ENCODE data around the gene KRT78.
"Not testable (repeated sequence)": the region's sequence is repeated elsewhere in the genome, so short reads cannot be mapped to it uniquely, and the experiment has no call there.

KRT78 gene

GRCh38 chr12:52848661-52849255 is at the start of gene KRT78:
Gene KRT78, minus strand, starts transcription at chr12:52848994. Its CDS starts 64 bp downstream, at chr12:52848930.
- DNase-seq = no peak

GRCh38 chr12:52896190-52897100 is 47.7 kb upstream of the KRT78 start:
- no peak for DNase-seq

- no peak for DNase-seq
Observed at GRCh38 chr12:52895726-52896189, 47.0 kb upstream of the KRT78 start.

- DNase-seq = no peak
Observed at GRCh38 chr12:52892974-52893373, 44.2 kb upstream of the KRT78 start.

- DNase-seq = no peak
Observed at GRCh38 chr12:52892207-52892852, 43.5 kb upstream of the KRT78 start.

GRCh38 chr12:52891044-52891443 is 42.2 kb upstream of the KRT78 start:
- no peak for DNase-seq

- no peak for DNase-seq
Observed at GRCh38 chr12:52890417-52890816, 41.6 kb upstream of the KRT78 start.

- peak; percentile 68 to 80 for DNase-seq
Observed at GRCh38 chr12:52884526-52885293, 35.9 kb upstream of the KRT78 start.

GRCh38 chr12:52880499-52880898 is 31.7 kb upstream of the KRT78 start:
- DNase-seq = not testable (repeated sequence)

- DNase-seq = peak; percentile 63
Observed at GRCh38 chr12:52879394-52880351, 30.9 kb upstream of the KRT78 start.

GRCh38 chr12:52878507-52879393 is 30.0 kb upstream of the KRT78 start:
- DNase-seq = no peak

- no peak for DNase-seq
Observed at GRCh38 chr12:52877242-52877641, 28.4 kb upstream of the KRT78 start.

- no peak for DNase-seq
Observed at GRCh38 chr12:52876372-52876771, 27.6 kb upstream of the KRT78 start.

- DNase-seq = no peak
Observed at GRCh38 chr12:52874573-52875435, 26.0 kb upstream of the KRT78 start.

GRCh38 chr12:52873832-52874572 is 25.2 kb upstream of the KRT78 start:
- DNase-seq = peak; percentile 31 to 64

GRCh38 chr12:52873513-52873831 is 24.7 kb upstream of the KRT78 start:
- no peak for DNase-seq

GRCh38 chr12:52872644-52873389 is 24.0 kb upstream of the KRT78 start:
- no peak for DNase-seq
